Measurements from ENCODE around the gene OR10A3.

GRCh38 chr11:7899418-7899817 lies 42.1 kb downstream of the OR10A3 start:
- TF ChIP-seq CTCF (IDR thresholded peaks at IDR 0.05 in 8 of 11, conservative IDR thresholded peaks at IDR 0.05 in 3 of 11) (no peak), POLR2A (IDR thresholded peaks at IDR 0.05) (no peak), POLR2AphosphoS5 (IDR thresholded peaks at IDR 0.05) (no peak)
